Adrenal gland (tissue), 5 donors: ENCODE results near the gene PLA2G4B.

Source experiments
- CTCF ChIP-seq, 6 experiments: fragments of 450-650 bp in 4 of 6; fragments of 200-600 bp in 2 of 6; sonication (generic) in 1 of 6; IDR thresholded peaks; 1 replicate in 5 of 6; 2 replicates in 1 of 6; pipeline versions ENCODE4 v1.5.1 to v1.8.0; 2016 to 2021; ENCODE audit warnings: antibody characterized with exemption in 6 of 6, mild to moderate bottlenecking in 2 of 6, moderate library complexity in 1 of 6
- POLR2A ChIP-seq, 2 donors: fragments of 450-650 bp; IDR thresholded peaks; one replicate each; pipeline ENCODE4 v1.6.1; 2017; ENCODE audit warnings: antibody characterized with exemption in 2 of 2, mild to moderate bottlenecking in 2 of 2, moderate library complexity in 1 of 2
- donor health status: DM: no; HTN: no; CAD: no.

- TF ChIP-seq POLR2A (IDR thresholded peaks at IDR 0.05) (no peak), CTCF (IDR thresholded peaks at IDR 0.05) (no peak)
Observed at GRCh38 chr15:41881550-41881919, 42.9 kb downstream of the PLA2G4B start.
